Stimulated activated CD4-positive, alpha-beta T cell treated with anti-CD3 and anti-CD28 coated beads, TNF-alpha, amount 100 ng/mL, for 1 hour (primary cell): ENCODE data around the gene CTNNA2.

ENCODE experiments used
- DNase-seq, 3 donors: peaks; one replicate each; pipeline ENCODE4 v3.0.0-alpha.2; 2020; ENCODE audit warnings: low read depth in 3 of 3, low spot score in 1 of 3

The CTNNA2 gene

DNA sequence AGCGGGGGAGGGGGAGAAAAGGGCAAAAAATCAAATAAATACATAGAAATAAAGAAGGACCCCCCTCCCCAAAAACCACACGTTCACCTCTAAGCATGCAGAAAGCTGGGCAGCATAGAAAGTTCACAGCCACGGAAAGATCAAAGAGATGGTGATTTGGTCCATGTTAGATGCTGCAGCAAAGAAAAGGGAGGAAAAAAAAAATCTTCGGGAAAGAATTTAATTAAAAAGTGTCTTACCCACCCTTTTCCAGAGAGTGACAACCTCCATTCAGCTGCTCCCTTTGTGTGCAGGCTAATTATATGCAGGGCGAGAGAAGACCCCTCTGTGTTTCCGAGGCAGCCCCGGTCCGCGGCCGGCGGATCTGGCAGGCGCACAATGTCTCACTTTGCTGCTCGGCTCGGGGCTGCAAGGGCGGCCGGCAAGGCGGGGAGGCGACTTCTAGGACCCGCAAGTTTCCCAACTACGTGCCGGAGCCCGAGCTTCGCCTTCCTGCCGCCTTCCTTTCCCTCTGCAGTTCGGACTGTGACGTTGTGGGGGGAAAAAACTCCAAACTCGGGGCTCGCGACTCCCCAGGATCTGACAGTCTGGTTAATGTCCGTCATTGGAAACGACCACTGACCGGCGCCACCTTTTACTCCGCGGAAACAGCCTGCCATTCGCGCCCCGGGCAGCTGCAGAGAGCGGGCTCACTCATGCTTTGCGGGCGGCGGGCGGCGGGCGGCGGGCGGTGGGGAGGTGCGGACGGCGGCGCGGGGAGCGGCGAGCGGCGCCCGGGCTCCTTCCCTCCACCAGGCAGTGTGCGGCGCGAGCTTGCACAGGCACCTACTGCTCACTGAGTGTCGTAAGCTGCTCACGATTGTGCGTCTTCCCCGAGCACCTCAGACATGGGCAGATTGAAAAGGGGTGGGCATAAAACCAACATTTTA, 791.3 kb downstream of the CTNNA2 start, which contains the start of gene LRRTM1:
LRRTM1 (minus strand) TSS at position 844 of the 929 bp plus-strand sequence. CDS start 933 bp downstream, outside the sequence.
- no peak for DNase-seq

DNA sequence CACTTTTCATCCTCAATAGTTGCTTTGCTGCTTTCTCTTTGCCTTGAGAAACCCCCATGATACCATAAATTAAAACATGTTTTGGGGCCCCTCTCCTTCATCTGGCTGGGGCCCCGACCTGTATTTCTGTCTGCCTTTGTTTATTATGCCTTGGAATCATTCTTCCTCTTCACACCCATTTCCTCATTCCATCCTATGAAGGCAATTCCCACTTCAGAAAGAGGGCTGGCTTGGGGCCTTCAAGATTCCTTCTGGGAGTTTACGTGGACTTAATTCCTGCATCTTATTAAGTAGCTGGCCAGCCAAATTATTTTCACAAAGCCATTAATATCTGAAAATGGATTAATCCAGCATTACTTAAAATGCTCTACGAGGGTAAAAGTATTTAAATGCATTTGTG, 798.5 kb downstream of the CTNNA2 start:
- DNase-seq = no peak

DNA sequence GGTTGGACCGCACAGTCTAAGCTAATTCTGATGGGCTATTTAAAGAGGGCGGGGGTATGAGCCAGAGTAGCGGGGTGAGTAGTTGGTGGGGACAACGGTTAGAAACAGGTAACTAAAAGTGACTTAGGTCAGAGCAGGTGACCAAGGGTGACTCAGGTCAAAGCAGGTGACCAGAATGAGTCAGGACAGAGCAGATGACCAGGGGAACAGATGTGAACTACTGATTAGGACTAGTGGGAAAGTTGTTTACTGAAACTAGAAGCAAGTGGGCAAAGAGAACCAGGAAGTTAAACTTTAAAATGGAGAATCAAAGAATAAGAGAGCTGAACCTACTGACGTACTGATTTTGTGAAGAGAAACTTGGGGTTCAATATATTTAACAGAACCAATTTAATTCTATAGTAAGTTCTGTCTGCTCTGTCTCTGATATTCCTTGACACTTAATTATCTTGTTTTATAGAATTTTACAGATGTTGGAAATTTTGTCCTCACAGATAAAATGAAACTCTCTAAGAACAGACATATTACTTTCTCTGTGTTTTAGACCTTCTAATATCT, 799.5 kb downstream of the CTNNA2 start:
- no peak for DNase-seq

DNA sequence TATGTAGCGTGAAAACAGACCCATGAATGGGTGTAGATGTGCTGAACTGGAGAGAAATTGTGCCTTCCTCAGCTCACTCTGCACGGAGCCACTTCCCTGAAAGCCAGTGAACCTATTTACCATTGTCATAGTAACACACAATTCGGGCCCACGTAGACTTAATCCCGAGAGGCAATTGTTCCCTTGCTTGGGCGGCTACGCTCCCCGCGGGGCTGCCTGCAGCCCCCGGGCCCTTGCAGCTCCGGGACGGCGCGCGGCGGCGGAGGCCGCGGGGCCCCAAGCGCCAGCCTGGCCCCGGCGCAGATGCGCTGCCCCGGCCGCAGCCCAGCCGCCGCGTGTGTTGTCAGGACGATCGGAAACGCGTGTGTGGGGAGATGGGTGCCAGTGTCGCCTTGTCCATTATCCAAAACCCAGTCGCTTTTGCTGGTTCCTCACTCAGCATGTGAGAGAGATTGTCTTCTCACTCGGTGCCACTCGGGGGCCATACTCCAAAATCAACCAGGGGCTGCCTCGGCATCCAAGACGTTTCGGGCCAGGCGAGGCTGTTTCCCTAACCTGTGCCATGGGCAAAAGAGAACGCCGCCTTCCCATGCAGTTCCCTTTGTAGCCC, 809.6 kb downstream of the CTNNA2 start:
- no peak for DNase-seq

DNA sequence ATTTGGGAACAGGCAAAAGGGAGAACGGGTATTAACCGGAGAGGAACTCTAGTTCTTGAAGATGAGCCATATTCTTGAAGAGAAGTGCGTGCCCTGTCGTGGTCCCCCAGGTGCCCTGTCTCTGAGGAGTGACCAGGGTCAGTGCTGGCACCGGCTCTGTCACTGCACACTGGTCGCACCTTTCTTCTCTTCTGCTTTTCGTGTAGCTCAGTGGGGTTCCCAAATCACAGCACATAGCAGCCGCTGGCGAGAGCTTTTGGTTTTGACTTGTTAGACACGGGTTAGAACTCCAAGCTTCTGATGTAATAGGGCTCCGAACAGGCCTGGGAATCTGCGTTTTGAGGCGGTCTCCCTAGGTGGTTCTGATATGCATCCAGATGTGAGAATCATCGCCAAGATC, 810.1 kb downstream of the CTNNA2 start:
- DNase-seq = no peak

DNA sequence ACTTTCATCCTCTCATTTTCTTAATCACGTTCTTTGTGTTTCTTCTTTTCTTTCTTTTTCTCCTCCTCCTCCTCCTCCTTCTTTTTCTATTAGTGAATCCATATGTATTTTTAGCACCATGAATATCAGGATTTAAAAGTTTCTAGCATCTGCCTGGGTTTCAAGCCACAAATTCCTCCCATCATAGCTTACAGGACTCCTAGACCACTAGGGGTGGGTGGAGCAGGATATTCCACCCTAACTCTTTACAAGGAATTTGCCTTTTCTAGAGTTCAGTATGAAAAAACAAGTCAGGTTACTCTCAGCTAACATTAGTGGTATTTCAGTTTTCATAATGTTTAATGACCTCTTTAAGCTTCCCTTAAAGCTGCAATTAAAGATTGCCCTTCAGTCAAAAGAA, 810.8 kb downstream of the CTNNA2 start:
- no peak for DNase-seq

DNA sequence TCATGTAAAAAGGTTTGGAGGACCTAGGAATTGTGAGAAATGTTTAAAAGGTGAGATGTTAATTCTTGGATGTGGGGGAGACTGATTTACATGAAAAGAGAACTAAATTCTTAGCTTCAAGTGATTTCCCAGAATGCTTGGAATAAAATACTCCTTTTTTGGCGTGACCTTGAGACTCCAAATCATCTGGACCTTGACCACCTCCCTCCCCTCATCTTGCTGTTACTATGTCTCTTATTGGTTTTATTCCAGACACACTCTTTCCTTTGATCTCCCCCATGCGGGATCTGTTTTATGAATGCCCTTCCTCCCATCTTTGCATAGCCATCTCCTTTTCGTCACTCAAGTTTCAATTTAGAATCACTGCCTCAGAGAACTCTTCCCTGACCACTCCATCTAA, 811.7 kb downstream of the CTNNA2 start:
- DNase-seq = no peak

DNA sequence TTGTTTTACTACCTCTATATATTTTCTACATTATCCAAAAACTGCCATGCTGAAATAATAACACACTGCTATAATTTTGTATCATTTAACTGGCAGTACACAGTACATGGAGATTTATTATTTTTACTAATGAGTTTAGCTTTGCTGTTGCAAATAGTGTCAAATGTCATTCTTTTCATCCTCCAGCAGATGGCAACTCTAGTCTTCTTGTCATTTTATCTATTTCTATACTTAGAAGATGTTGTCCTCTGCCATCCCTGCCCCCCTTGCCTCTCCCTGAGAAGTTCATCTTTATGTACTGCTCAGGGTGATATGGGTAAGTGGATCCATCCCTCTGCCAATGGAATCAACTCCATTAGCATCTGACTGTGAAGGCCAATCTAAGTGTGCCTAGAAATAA, 813.4 kb downstream of the CTNNA2 start:
- DNase-seq = no peak

DNA sequence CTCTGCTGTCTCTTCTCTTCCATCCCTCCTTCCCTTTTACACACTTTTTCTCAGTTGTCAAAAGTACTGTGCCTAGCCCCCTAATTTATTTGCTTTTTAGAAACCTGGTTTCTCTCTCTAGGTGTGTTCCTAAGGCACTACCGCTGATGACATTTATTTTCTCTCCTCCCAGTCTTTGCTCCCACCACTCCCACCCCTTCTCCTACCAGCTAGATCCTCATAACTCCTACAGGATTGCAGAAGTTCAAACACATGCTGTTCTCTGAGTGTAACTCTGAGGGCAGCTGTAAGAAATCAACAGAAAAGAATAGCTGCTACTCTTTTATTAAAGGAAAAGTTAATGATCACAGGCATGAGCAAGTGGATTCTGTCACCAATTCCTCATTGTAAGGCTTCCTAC, 814.0 kb downstream of the CTNNA2 start:
- DNase-seq = no peak

DNA sequence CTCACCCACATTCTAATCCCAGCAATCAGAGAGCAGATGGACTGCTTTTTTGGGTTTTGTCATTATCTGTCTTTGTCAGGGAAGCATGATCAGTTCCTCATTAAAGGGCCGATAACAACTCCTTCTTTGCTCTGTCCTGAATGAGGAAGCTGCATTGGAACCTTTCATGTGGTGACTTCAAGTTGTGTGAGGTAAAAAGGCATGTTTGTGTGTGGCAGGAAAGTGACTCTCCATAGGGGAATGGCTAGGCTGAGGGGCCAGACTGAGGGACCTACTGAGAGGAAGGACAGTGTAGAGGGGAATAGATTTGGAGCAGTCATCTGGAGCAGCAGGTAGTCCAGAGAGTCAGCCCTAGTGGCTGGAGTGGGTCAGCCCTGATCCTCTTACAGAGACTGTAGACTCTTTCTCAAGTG, 815.3 kb downstream of the CTNNA2 start:
- DNase-seq = no peak

DNA sequence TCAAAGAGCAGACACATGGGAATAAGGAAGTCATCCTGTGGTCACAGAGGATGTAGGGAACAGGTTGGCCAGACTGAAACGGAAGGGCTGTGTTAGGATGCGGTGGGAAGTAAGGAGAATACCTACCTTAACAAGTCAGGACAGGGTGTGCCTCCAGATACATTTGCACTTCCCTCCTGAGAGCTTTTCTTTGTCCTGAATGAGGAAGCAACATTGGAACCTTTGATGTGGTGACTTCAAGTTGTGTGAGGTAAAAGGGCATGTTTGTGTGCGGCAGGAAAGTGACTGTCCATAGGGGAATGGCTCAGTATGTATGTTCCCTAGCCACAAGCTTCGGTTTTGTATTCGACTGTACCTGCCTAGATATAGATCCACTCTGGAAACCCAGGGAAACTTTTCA, 816.6 kb downstream of the CTNNA2 start:
- DNase-seq = no peak

DNA sequence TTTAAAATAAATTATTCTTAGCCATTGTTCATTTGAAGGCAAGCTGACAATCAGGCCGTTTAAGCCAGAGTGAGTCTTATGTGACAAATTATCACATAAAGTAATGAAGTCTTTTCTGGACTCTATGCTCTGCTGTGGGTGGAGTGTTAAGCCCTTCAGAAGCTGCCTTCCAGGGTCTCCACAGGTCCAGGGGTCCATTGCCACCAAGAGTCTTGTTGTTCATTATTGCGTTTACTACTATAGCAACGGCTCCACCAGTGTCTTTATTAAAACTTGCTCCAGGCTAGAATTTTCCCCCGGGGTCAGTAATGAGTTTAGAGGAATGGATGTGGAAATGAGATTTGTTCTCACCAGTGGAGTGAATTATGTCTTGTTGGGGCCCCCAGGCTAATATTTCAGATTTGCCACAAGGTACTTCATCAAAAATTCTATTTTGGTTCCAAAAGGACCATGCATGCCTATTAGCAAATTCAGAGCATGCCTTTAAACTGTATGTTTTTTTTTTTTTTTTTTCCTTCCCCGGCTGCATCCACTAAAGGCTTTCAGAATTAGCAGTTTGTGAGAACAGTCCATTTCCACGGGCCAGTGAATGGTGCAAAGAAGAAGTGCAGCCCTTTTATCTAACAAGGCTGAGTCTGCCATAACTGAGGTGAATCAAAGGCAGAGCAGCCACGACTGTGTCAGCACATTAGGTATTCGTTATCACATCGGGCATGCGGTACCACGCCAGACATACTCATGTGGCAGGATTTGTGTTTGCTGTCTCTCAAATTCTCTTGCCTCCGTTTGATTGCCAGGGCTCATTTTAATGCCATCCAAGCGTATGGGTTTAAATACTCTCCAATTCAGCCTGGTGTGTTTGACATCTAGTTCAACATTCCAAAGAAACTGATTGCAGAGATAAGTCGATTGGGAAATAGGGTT, 817.9 kb downstream of the CTNNA2 start:
- DNase-seq = no peak

DNA sequence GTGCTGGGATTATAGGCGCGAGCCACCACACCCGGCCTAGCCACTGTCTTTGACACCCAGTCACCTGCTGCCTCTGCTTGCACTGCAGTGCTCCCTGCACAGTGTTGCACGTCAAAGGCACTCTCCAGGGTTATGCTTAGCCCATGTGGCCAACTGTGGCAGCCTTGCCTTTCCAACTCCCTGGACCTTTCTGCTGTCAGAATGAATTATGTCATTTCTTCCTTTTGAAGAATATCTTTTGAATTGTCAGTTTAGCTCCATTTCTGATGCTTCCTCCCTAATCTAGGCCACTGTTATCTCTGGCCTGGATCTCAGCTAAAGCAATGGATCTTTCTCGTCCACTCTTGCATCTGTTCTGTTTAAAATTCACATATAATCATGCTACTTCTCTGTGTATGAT, 821.0 kb downstream of the CTNNA2 start:
- DNase-seq = no peak

DNA sequence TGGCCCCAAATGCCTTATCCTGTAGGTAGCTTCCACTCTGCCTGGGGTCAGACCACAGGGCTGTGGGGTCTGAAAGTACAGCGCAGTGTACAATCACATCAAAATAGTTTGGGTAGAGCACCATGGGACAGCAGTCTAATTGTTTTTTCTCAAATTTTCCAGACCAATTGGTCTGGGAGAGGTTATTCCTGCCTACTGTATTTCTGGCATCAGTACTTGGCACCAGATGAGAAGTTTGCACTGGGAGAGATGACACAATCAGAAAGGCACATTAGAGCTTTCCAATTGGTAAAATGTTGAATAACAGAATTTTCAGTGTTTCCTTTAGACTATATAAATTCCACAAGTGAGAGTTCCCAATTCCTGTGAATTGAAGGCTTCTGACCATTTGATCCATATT, 822.6 kb downstream of the CTNNA2 start:
- no peak for DNase-seq

DNA sequence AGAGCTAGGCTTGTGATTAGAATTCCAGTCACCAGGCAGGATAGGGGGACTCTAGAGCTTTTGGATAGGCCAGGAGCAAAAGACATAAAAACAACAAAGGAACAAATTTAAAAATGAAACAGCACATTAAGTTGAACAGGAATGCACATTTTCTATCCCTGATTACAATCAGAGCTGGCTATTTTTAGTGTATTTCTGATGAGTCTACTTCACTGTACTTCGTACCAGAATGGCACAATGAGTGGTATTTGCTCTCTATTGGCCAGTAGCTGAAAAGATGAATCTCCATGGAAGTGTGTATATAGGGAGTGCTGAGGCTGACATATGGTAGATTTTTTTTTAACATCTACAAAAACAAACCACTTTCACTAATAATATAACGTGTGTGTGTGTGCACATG, 825.9 kb downstream of the CTNNA2 start:
- DNase-seq = no peak

DNA sequence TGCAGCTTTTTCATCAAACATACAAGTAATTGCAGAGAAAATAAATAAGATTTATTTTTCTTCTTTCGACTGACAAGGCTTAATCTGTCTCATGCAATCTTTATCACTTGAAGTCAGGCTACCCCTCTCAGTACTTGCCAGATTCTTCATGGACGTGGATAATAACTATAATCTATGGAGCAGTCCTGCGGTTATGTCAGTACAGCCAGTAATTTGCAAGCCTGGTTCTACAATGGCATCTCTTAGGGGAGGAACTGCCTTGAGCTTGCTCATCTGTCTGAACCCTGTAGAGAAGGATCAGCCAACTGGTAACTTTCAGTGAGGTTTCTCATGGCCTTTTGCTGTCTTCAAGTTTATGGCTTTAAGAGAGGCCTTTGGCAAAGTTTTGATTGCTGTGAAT, 827.2 kb downstream of the CTNNA2 start:
- DNase-seq = no peak

DNA sequence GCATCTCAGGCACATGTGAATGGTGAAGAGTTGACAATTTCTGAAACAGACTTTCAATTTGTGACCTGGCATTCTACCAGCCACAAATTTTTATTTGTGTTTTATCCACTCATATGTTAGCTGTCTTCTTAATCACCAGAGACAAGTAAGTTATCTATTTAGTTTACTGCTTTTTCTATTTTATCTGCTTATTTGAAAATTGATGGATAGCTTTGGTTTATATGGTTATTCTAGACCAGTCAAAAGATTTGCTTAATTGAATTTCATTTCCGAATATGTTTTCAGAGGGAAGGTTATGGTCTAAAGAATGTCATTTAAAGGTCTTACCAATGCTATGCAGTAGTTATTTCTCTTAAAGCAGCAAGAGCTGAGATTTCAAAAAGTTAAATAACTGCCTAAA, 835.2 kb downstream of the CTNNA2 start:
- no peak for DNase-seq

DNA sequence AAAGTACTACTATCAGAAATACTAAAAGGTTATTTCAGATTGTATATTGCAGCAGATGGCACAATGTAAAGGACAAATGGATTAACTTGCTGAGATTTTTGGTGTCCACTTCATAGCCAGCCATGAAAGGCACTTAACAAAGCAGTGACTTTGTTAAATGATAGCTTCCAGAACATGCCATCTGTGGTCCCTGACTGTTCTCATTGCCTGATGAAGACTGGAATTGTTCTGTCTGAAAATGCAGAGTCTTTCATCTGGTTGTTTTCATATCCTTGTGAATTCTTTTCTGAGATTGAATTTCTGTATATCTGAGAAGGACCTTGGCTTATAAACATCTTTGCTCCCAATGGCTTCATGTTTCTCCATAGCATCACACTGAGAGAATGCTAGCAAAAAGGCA, 836.1 kb downstream of the CTNNA2 start:
- no peak for DNase-seq

DNA sequence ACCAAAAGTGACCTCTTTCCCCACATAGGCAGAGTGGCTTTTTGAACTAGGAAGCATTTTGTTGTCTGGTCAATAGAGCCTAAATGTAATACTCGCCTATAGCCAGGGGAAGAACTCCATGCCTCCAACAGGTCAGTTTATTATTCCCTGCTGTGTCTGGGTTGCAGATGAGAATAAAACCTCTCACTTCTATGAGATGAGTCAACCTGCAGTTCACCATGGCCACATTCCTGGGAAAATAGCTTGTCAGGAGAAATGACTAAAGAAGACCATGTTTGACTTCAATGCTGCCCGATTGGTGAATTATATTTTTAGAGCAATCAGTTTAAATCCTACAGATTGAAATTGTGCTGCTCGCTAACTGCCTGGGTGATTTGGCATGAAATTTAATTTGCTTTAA, 838.4 kb downstream of the CTNNA2 start:
- no peak for DNase-seq

DNA sequence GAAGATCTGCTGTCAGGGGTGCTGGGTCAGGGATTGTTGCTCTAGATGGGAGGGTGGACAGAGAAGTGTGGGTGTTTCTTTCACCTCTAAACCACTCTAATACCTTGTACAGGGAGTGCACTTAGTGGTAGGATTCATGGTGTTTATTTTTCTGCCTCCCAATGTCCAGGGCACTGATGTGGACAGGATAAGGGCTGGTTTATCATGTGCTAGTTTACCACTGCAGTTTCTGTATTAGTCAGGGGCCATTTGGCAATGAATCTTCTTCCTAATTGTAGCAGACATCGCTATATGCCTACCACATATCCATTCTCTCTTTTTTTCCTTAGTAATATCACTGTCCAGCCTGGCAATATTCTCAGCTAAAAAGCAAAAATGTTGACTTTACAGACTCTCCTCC, 842.0 kb downstream of the CTNNA2 start:
- DNase-seq = no peak

DNA sequence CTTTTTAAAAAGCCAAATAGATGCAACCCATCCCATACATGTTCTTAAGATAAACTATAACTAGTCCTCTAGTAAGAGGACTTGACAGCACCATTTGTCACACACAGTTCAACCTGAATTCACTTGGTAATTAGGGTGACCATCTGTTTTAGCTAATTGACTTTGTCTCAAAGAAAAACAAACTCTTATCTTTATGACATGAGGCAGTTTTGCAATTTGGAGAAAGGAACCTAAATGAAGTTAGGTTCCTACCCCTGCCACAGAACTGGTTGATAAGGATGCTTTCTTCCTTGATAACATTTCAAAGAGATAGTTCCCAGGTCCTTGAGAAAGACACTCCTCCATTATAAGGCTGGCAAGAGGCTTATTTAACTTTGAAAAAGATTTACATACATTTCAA, 849.1 kb downstream of the CTNNA2 start:
- no peak for DNase-seq
